ENCODE results near the gene NTHL1. TPM values are rescaled to one million over a fixed set of nuclear protein-coding genes. Genes with fewer than 3 reads are reported as not detected.

Gene NTHL1
- total and polyA plus RNA-seq, 10 of the 15 experiments (the other 5 are each of a cell fraction or from before 2014, with no cell fraction given): 0.85 to 54.7 (median 39.0) TPM

DNA sequence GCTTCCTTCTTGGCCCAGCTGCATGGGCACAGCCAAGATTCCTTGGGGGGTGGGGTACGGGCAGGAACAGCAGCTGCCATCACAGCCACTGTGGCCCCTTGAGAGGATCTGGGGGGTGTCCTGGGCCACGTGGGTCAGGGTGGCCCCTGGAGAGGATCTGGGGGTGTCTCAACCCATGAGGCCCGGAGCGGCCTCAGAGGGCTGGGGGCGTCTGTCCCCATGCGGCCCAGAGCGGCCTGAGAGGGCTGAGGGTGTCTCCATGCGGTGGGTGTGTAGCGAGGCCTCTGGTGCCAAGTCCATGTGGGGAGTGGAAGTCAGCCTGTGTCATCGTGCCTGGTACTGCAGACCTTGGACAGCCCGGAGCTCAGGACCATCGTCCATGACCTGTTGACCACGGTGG, 13.9 kb upstream of the NTHL1 start (continued):
- no peak for TF ChIP-seq TCF7 (IDR thresholded peaks at IDR 0.05; ENCODE audit: borderline replicate concordance)
- TF ChIP-seq NBN (IDR thresholded peaks at IDR 0.05): no peak
- TF ChIP-seq PAX5 (IDR thresholded peaks at IDR 0.05; ENCODE audit: borderline replicate concordance, low read depth, low read length): no peak

DNA sequence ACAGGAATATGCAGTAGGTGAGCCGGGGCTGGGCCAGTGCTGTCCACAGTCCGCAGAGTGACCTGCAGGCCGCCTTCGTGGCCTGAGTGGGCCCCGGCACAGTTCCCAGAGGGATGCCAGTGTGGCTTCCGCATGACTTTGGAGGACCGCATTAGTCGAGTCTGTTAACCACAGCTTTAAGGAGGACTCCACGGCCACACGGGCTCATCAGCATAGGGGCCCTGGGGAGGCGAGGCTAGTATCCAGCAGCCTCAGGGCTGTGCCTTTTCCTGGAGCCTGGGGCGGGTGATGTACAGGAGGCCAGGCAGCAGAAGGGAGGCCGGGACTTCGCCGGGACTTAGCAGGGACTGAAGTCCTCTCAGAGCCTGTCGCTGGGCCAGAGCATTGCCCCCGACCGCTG, 13.4 kb upstream of the NTHL1 start:
- intact Hi-C loops (cut with micrococcal nuclease; ENCODE audit: unreplicated experiment): no loop called here
- no peak for FAIRE-seq
- H3K79me2 ChIP-seq (ENCODE audit: control insufficient read depth, insufficient read depth, low read length): no peaks in the 10 kb centered on the region
- POLR2A ChIA-PET: no interaction called here
- DNase-seq (ENCODE audit: low read depth, low spot score): no peak
- ATAC-seq: no peak
- no TSS peak for BruUV-seq (replicated peaks)
- no peaks in the 10 kb centered on the region for H3K9me3 ChIP-seq (replicated peaks; ENCODE audit: control insufficient read depth, insufficient read depth, low read length)
- H3K9ac ChIP-seq (ENCODE audit: control insufficient read depth, insufficient read depth, low read length): no peak overlapping the region
- RAD21 ChIA-PET (ENCODE audit: unreplicated experiment): no interaction called here
- H3K4me2 ChIP-seq (ENCODE audit: control insufficient read depth, insufficient read depth): no peak overlapping the region
- no peak overlapping the region for H3K4me3 ChIP-seq
- peaks cover 0 to 5% of the 10 kb centered on the region in 2 experiments; a peak in 3 of 4 replicates for H3K36me3 ChIP-seq (ENCODE audit: control insufficient read depth in 2 of 2, insufficient read depth in 2 of 2, low read length in 1 of 2)
- SMC1A ChIA-PET (ENCODE audit: uncharacterized antibody, unreplicated experiment): no interaction called here
- no peaks in the 10 kb centered on the region for H3K27me3 ChIP-seq (replicated peaks in 1 of 2; ENCODE audit: control insufficient read depth in 2 of 2, insufficient read depth in 2 of 2, low read length in 1 of 2)
- TF ChIP-seq HDAC6 (IDR thresholded peaks at IDR 0.05; ENCODE audit: unreplicated experiment): no peak
- H4K20me1 ChIP-seq (ENCODE audit: control insufficient read depth, insufficient read depth): no peaks in the 10 kb centered on the region
- no peak overlapping the region for H2AFZ ChIP-seq (ENCODE audit: control insufficient read depth, low read depth, low read length)
- CTCF ChIA-PET: no interaction called here
- WGBS (ENCODE audit: insufficient coverage, insufficient replicate concordance, low lambda C conversion rate, missing lambda C conversion rate): 94% methylated on average over 18 of the region's 18 CpGs
- in situ Hi-C loops (cut with MboI): no loop called here
- H3K27ac ChIP-seq (ENCODE audit: control insufficient read depth, insufficient read depth): no peak overlapping the region
- H3K4me1 ChIP-seq (ENCODE audit: control insufficient read depth, insufficient read depth, low read length): no peaks in the 10 kb centered on the region

DNA sequence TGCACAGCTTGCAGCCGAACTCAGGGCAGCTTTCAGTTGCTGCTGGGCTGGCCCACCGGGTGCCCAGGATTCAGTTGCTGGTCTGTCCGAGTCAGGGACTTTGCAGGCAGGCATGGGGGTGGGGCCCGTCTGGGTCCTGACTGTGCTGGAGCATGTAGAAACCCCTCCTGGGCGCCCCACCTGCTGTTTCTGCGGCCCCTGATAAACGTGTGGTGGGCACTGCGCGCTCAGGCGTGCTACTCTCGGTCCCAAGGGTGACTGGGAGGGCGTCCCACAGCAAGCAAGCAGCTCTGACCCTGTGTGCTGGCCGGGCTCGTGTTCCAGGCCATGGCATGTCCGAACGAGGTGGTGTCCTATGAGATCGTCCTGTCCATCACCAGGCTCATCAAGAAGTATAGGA, 12.7 kb upstream of the NTHL1 start:
- RAD21 ChIA-PET (ENCODE audit: unreplicated experiment): no interaction called here
- Histone ChIP-seq H3K4me1 (ENCODE audit: control insufficient read depth, insufficient read depth, low read length) (no peaks in the 10 kb centered on the region), H3K4me2 (ENCODE audit: control insufficient read depth, insufficient read depth) (no peak overlapping the region), H3K27ac (ENCODE audit: control insufficient read depth, insufficient read depth) (no peak overlapping the region), H3K4me3 (no peak overlapping the region), H3K27me3 (replicated peaks in 1 of 2; ENCODE audit: control insufficient read depth in 2 of 2, insufficient read depth in 2 of 2, low read length in 1 of 2) (no peaks in the 10 kb centered on the region), H3K36me3 (ENCODE audit: control insufficient read depth in 2 of 2, insufficient read depth in 2 of 2, low read length in 1 of 2) (peaks cover 0 to 3% of the 10 kb centered on the region in 2 experiments; a peak in 3 of 4 replicates), H4K20me1 (ENCODE audit: control insufficient read depth, insufficient read depth) (no peaks in the 10 kb centered on the region), H3K9me3 (replicated peaks; ENCODE audit: control insufficient read depth, insufficient read depth, low read length) (no peaks in the 10 kb centered on the region), H3K9ac (ENCODE audit: control insufficient read depth, insufficient read depth, low read length) (no peak overlapping the region), H2AFZ (ENCODE audit: control insufficient read depth, low read depth, low read length) (no peak overlapping the region), H3K79me2 (ENCODE audit: control insufficient read depth, insufficient read depth, low read length) (no peaks in the 10 kb centered on the region)
- ATAC-seq (no peak), FAIRE-seq (no peak), DNase-seq (ENCODE audit: low read depth, low spot score) (no peak)
- no TSS peak for BruUV-seq (replicated peaks)
- intact Hi-C loops (cut with micrococcal nuclease; ENCODE audit: unreplicated experiment): no loop called here
- SMC1A ChIA-PET (ENCODE audit: uncharacterized antibody, unreplicated experiment): no interaction called here
- CTCF ChIA-PET: no interaction called here
- TF ChIP-seq BMI1 (IDR thresholded peaks at IDR 0.05; ENCODE audit: borderline replicate concordance) (no peak), RUNX3 (IDR thresholded peaks at IDR 0.05; ENCODE audit: low read length) (no peak)
- in situ Hi-C loops (cut with MboI): no loop called here
- POLR2A ChIA-PET: no interaction called here
- 79% methylated on average over 17 of the region's 17 CpGs for WGBS (ENCODE audit: insufficient coverage, insufficient replicate concordance, low lambda C conversion rate, missing lambda C conversion rate)
